PC-9 (cell line): Measurements from ENCODE around the gene ATP11A. TPM values are rescaled to one million over a fixed set of nuclear protein-coding genes. Genes with fewer than 3 reads are reported as not detected.

ENCODE experiments used
- BruUV-seq: library from RNA; stranded (reverse); fragments of 400-500 nt; replicated peaks from 2 replicates; lab custom pipeline; 2021; lab: Mats Ljungman, UMichigan
- CTCF ChIA-PET: fragments of 300-600 bp; sonication (Branson Sonifier 250); formaldehyde crosslinking; loops from one replicate; lab custom pipeline; 2022; ENCODE audit warnings: antibody characterized with exemption; lab: Charles Lee
- POLR2A ChIA-PET: fragments of 300-600 bp; sonication (Branson Sonifier 250); formaldehyde crosslinking; loops from one replicate; lab custom pipeline; 2022; ENCODE audit warnings: antibody characterized with exemption; ENCODE audit not compliant: unreplicated experiment; lab: Charles Lee
- DNase-seq, 2 experiments: peaks; one replicate each; pipeline versions ENCODE4 v3.0.0 to v3.0.0-alpha.2; 2015 to 2022; ENCODE audit warnings: mixed read lengths in 1 of 2
- H2AFZ ChIP-seq: fragments of 200-600 bp; sonication (generic); 2 replicates; pipeline ENCODE4 v1.8.1; 2017; ENCODE audit warnings: antibody characterized with exemption
- H3F3A ChIP-seq: fragments of 200-600 bp; sonication (generic); 2 replicates; pipeline ENCODE4 v1.8.1; 2017; ENCODE audit warnings: antibody characterized with exemption, mild to moderate bottlenecking, low read depth; ENCODE audit not compliant: insufficient read depth
- H3K27ac ChIP-seq: fragments of 200-600 bp; sonication (generic); 2 replicates; pipeline ENCODE4 v1.6.1; 2016; ENCODE audit warnings: mixed run types
- H3K27me3 ChIP-seq: fragments of 200-600 bp; sonication (generic); 2 replicates; pipeline ENCODE4 v1.6.1; 2016; ENCODE audit warnings: low read depth, mixed run types; ENCODE audit not compliant: insufficient read depth
- H3K36me3 ChIP-seq: fragments of 200-600 bp; sonication (generic); 2 replicates; pipeline ENCODE4 v1.6.1; 2016; ENCODE audit warnings: low read depth, mixed run types
- H3K4me1 ChIP-seq: fragments of 200-600 bp; sonication (generic); replicated peaks from 2 replicates; pipeline ENCODE4 v1.6.1; 2016; ENCODE audit warnings: mixed run types; ENCODE audit not compliant: insufficient read depth
- H3K4me2 ChIP-seq: fragments of 200-600 bp; sonication (generic); 2 replicates; pipeline ENCODE4 v1.6.1; 2017; ENCODE audit warnings: mixed run types
- H3K4me3 ChIP-seq: fragments of 200-600 bp; sonication (generic); 2 replicates; pipeline ENCODE4 v1.6.1; 2016; ENCODE audit warnings: mixed run types
- H3K79me2 ChIP-seq: fragments of 200-600 bp; sonication (generic); 2 replicates; pipeline ENCODE4 v1.6.1; 2017; ENCODE audit warnings: low read depth, mixed run types
- H3K9me2 ChIP-seq: fragments of 200-600 bp; sonication (generic); 2 replicates; pipeline ENCODE4 v1.8.1; 2017; ENCODE audit warnings: mild to moderate bottlenecking; ENCODE audit not compliant: insufficient read depth
- H3K9me3 ChIP-seq: fragments of 200-600 bp; sonication (generic); 2 replicates; pipeline ENCODE4 v1.8.1; 2016; ENCODE audit warnings: low read depth; ENCODE audit not compliant: insufficient read depth
- H4K20me1 ChIP-seq: fragments of 200-600 bp; sonication (generic); 2 replicates; pipeline ENCODE4 v1.8.1; 2017; ENCODE audit not compliant: insufficient read depth
- CTCF ChIP-seq: fragments of 200-600 bp; sonication (generic); conservative IDR thresholded peaks from 2 replicates; pipeline ENCODE4 v1.6.1; 2017; ENCODE audit warnings: mixed run types, antibody characterized with exemption, mild to moderate bottlenecking, moderate library complexity
- EZH2 ChIP-seq: fragments of 200-600 bp; sonication (generic); IDR thresholded peaks from 2 replicates; pipeline ENCODE4 v1.8.0; 2017; ENCODE audit warnings: antibody characterized with exemption, low read depth
- intact Hi-C: fragments of 100-400 bp; cut with micrococcal nuclease; formaldehyde crosslinking; loops from one replicate; pipeline ENCODE4 v1.10.0; 2022; ENCODE audit not compliant: unreplicated experiment
- total RNA-seq: library from RNA; stranded (reverse); gene quantifications from 2 replicates; pipeline ENCODE4 v1.2.3, GENCODE V29; 2021

The ATP11A gene
- total RNA-seq, 1 experiment from 2014 or later, result 92.2 TPM

GRCh38 chr13:112776354-112776753, 86.5 kb downstream of the ATP11A start:
- H3K4me2 ChIP-seq, result no peak overlapping the region
- no peak overlapping the region for H2AFZ ChIP-seq
- TF ChIP-seq EZH2 (no peak), CTCF (no peak)
- no peaks in the 10 kb centered on the region for H3K27me3 ChIP-seq
- no peak overlapping the region for H3K27ac ChIP-seq
- no peak overlapping the region for H3K4me3 ChIP-seq
- peaks cover 54% of the 10 kb centered on the region for H3K79me2 ChIP-seq
- peaks cover 4% of the 10 kb centered on the region for H3F3A ChIP-seq
- intact Hi-C loops, result no loop called here
- DNase-seq, result no peak
- H3K4me1 ChIP-seq, result peaks cover 11% of the 10 kb centered on the region
- peaks cover 11% of the 10 kb centered on the region; the same call in 1 of the 2 replicates for H4K20me1 ChIP-seq
- no peaks in the 10 kb centered on the region for H3K9me2 ChIP-seq
- ChIA-PET CTCF (no interaction called here), POLR2A (no interaction called here)
- no TSS peak for BruUV-seq
- H3K9me3 ChIP-seq, result no peaks in the 10 kb centered on the region
- H3K36me3 ChIP-seq, result no peaks in the 10 kb centered on the region

GRCh38 chr13:112776971-112777370, 87.1 kb downstream of the ATP11A start:
- TF ChIP-seq CTCF, result no peak
- TF ChIP-seq EZH2, result no peak
- H3K4me3 ChIP-seq, result no peak overlapping the region
- ChIA-PET POLR2A (no interaction called here), CTCF (no interaction called here)
- no peaks in the 10 kb centered on the region for H3K9me3 ChIP-seq
- peaks cover 11% of the 10 kb centered on the region for H3K4me1 ChIP-seq
- H2AFZ ChIP-seq, result no peak overlapping the region
- peaks cover 60% of the 10 kb centered on the region for H3K79me2 ChIP-seq
- intact Hi-C loops, result no loop called here
- H3K9me2 ChIP-seq, result no peaks in the 10 kb centered on the region
- BruUV-seq, result no TSS peak
- no peak overlapping the region for H3K27ac ChIP-seq
- H3F3A ChIP-seq, result no peaks in the 10 kb centered on the region; the same call in none of the 2 replicates
- DNase-seq, result no peak
- no peaks in the 10 kb centered on the region for H3K36me3 ChIP-seq
- no peaks in the 10 kb centered on the region for H3K27me3 ChIP-seq
- peaks cover 11% of the 10 kb centered on the region; the same call in 1 of the 2 replicates for H4K20me1 ChIP-seq
- H3K4me2 ChIP-seq, result no peak overlapping the region

DNA sequence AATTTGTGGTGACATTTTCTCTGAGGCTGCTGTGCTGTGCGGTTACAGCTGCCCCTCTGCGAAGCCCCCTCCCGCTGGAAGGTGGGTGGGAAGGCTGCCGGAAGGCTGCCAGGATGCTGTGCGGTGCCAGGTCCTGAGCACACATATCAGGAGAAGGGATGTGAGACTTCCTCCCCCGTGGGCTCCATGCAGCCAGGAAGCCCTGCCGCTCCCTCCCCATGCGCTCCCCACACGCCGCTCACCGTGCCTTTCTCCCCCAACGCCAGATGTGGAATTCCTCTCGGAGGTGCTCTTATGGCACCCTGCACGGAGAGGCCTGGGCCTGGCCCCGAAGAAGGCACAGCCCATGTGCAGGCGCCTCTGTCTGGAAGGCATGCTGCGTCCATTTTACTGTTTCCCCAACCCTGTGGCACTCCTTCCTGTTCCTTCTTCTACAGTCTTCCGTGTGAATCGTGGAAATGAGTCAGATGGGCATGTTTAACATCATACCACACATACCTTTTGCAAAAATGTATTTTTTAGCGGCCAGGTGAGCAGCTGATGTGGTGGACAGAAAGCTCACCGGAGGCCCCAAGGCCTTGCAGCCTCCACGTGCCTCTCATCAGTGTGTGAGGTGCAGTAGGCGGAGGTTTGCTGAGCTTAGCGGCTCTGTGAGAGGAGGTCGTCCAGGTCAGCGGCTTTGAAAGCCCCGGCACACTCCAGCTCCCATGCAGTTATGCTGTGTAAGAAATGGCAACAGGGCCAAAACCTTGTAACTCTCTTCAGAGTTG, 88.0 kb downstream of the ATP11A start:
- Histone ChIP-seq H3K4me3 (no peak overlapping the region), H3K79me2 (peaks cover 65% of the 10 kb centered on the region), H3K27ac (no peak overlapping the region), H3K27me3 (no peaks in the 10 kb centered on the region), H2AFZ (no peak overlapping the region), H3F3A (no peaks in the 10 kb centered on the region; the same call in none of the 2 replicates), H3K9me3 (no peaks in the 10 kb centered on the region), H3K4me2 (no peak overlapping the region), H4K20me1 (peaks cover 11% of the 10 kb centered on the region; the same call in 1 of the 2 replicates), H3K9me2 (no peaks in the 10 kb centered on the region), H3K4me1 (peaks cover 11% of the 10 kb centered on the region), H3K36me3 (no peaks in the 10 kb centered on the region)
- CTCF ChIA-PET, result no interaction called here
- TF ChIP-seq EZH2, result no peak
- TF ChIP-seq CTCF, result no peak
- POLR2A ChIA-PET, result no interaction called here
- no TSS peak for BruUV-seq
- intact Hi-C loops, result no loop called here
- DNase-seq, result peak in 1 of 2 experiments; percentile 39
